Activated CD8-positive, alpha-beta memory T cell treated with anti-CD3 and anti-CD28 coated beads, Interleukin-2, amount 10 ng/mL, durations not matched to agents 7 days and 5 days (primary cell): Measurements from ENCODE around the gene SLC22A3. TPM values are rescaled to one million over a fixed set of nuclear protein-coding genes. Genes with fewer than 3 reads are reported as not detected.
"Not testable (repeated sequence)": the region's sequence is repeated elsewhere in the genome, so short reads cannot be mapped to it uniquely, and the experiment has no call there.

Experiments
- ATAC-seq: fragments of 150-1000 bp; cut with Tn5 transposase; one replicate; pipeline ENCODE4 v1.10.0; 2021; ENCODE audit warnings: moderate library complexity
- CTCF ChIA-PET: fragments of 350-600 bp; sonication (Branson Sonifier 250); formaldehyde crosslinking; loops from one replicate; lab custom pipeline; 2021; ENCODE audit warnings: antibody characterized with exemption; lab: Charles Lee
- DNase-seq: peaks from one replicate; pipeline ENCODE4 v3.0.0-alpha.2; 2020
- H3K27ac Mint-ChIP-seq: one replicate; pipeline ENCODE4 v1.8.0; 2021; ENCODE audit warnings: mild to moderate bottlenecking, mixed read lengths
- H3K27me3 Mint-ChIP-seq: one replicate; pipeline ENCODE4 v1.8.0; 2021; ENCODE audit warnings: mixed read lengths
- H3K36me3 Mint-ChIP-seq: one replicate; pipeline ENCODE4 v1.8.0; 2021; ENCODE audit warnings: mild to moderate bottlenecking, mixed read lengths
- H3K4me1 Mint-ChIP-seq: one replicate; pipeline ENCODE4 v1.8.0; 2021; ENCODE audit warnings: mixed read lengths
- H3K4me3 Mint-ChIP-seq: one replicate; pipeline ENCODE4 v1.8.0; 2021; ENCODE audit warnings: mild to moderate bottlenecking, moderate library complexity, mixed read lengths
- H3K9me3 Mint-ChIP-seq: one replicate; pipeline ENCODE4 v1.8.0; 2022; ENCODE audit warnings: low read depth, mixed read lengths
- total RNA-seq, 2 experiments: library from RNA; stranded (reverse); gene quantifications; one replicate each; pipeline ENCODE4 v1.2.3, GENCODE V29; 2021

SLC22A3 gene
- total RNA-seq, 2 experiments from 2014 or later = not detected

DNA sequence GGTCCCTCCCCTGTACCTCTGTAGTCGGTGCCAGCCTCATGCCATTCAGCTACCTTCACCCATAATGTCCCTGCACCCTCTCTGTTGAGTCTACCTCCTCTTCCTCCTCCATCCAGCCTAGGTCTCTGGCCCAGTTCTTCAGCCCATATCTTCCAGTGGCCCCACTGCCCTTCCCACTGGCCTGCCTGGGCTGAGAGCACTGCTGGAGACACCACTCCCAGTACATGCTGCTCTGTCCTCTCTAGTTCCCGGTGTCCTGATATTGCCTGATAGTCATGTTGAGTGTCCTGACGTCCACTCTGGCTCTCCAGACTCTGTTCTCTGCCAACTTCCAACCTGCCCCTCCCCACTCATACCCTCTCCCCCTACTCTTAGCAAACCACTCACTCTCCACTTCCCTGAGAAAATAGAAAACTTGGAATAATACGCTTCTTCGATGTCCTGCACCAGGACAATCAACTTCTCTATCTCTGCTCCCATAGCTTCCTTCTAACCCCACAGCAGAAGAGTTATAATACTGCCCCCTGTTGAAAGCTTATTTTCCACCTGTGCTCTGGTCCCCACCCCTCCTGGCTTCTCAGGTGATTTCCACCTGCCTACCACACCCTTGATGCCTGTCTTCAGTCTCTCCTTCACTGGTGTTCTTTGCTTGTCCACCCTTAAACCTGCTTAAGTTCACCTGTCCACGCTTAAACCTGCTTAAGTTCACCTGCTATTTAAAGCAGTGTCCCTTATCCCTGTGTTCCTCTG lies 19.8 kb downstream of the SLC22A3 start:
- ATAC-seq (no peak), DNase-seq (no peak)
- H3K27ac Mint-ChIP-seq = no peak overlapping the region
- H3K9me3 Mint-ChIP-seq = peaks cover 4% of the 10 kb centered on the region
- H3K4me3 Mint-ChIP-seq = no peak overlapping the region
- H3K27me3 Mint-ChIP-seq = peaks cover 2% of the 10 kb centered on the region
- CTCF ChIA-PET = no interaction called here
- no peaks in the 10 kb centered on the region for H3K4me1 Mint-ChIP-seq
- H3K36me3 Mint-ChIP-seq = no peaks in the 10 kb centered on the region

GRCh38 chr6:160368670-160369069 lies 20.5 kb downstream of the SLC22A3 start:
- H3K36me3 Mint-ChIP-seq = no peaks in the 10 kb centered on the region
- no peaks in the 10 kb centered on the region for H3K4me1 Mint-ChIP-seq
- DNase-seq (no peak), ATAC-seq (no peak)
- no peak overlapping the region for H3K4me3 Mint-ChIP-seq
- H3K27ac Mint-ChIP-seq = no peak overlapping the region
- H3K9me3 Mint-ChIP-seq = peaks cover 4% of the 10 kb centered on the region
- H3K27me3 Mint-ChIP-seq = peaks cover 3% of the 10 kb centered on the region
- CTCF ChIA-PET = no interaction called here

DNA sequence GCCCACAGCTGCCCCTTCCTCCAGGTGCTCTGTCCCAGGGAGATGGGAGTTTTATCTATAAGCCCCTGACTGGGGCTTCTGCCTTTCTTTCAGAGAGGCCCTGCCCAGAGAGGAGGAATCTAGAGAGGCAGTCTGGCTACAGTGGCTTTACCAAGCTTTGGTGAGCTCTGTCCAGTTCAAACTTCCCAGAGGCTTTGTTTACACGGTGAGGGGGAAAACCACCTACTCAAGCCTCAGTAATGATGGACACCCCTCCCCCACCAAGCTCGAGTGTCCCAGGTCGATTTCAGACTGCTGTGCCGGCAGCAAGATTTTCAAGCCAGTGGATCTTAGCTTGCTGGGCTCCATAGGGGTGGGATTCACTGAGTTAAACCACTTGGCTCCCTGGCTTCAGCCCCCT lies 25.4 kb downstream of the SLC22A3 start:
- H3K36me3 Mint-ChIP-seq, H3K27me3 Mint-ChIP-seq, H3K27ac Mint-ChIP-seq, H3K4me3 Mint-ChIP-seq, H3K4me1 Mint-ChIP-seq, CTCF ChIA-PET, DNase-seq, H3K9me3 Mint-ChIP-seq, ATAC-seq: not testable (repeated sequence)

DNA sequence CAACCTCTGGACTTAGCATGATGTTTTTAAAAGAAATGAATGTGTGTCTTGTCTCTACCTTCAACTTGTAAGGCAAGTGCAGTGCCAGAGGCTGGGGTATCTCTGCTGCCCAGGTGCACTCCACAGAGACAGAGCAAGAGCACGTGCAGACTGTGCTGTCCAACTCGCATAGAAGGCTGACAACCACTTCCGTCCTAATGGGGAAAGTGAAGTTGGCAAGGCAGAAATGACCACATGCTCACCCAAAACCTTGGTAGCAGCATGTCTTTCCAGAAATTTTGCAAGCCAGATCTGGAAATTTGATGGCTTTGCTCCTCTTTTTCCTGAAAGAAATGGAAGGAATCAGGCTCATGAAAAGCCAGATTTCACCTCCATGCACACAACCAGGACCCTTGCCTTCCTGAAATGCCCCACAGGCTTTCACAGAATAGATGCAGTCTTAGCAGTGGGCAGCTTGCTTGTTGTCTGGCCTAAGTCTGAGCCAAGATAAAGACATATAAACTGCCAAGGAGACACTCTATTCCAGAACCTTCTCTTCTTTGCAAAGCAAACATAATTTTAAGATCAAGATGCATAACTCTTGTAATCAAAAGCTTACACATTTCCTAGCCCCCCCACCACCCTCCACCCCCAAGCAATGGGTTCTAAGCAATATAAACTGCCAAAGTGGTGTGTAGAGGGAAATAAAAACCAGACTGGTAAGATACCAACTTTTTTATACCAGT lies 26.8 kb downstream of the SLC22A3 start:
- ATAC-seq = no peak
- Mint-ChIP-seq H3K9me3 (peaks cover 4% of the 10 kb centered on the region), H3K27me3 (peaks cover 15% of the 10 kb centered on the region), H3K4me1 (no peaks in the 10 kb centered on the region), H3K27ac (no peak overlapping the region), H3K4me3 (no peak overlapping the region), H3K36me3 (no peaks in the 10 kb centered on the region)
- CTCF ChIA-PET = no interaction called here
- no peak for DNase-seq

DNA sequence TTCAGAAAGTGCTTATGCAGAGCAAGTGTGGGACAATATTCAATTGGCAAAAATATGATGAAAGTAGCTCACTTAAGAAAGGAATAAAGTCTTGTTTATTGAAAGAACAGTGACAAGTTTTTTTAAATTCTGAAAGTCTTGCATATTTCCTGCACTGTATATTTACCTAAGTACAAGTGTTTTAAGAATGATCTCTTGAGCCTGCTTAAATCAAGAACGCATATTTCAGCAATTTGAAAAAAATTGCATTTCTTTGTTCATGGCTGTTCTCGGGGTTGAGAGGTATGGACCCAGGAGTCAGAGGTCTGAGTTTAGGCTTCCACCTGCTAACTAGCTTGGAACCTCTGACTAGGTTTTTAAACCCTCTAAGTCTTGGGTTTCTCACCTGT lies 27.4 kb downstream of the SLC22A3 start:
- CTCF ChIA-PET = no interaction called here
- Mint-ChIP-seq H3K4me1 (no peaks in the 10 kb centered on the region), H3K27me3 (peaks cover 15% of the 10 kb centered on the region), H3K9me3 (peaks cover 2% of the 10 kb centered on the region), H3K27ac (no peak overlapping the region), H3K36me3 (no peaks in the 10 kb centered on the region), H3K4me3 (no peak overlapping the region)
- no peak for ATAC-seq
- no peak for DNase-seq

DNA sequence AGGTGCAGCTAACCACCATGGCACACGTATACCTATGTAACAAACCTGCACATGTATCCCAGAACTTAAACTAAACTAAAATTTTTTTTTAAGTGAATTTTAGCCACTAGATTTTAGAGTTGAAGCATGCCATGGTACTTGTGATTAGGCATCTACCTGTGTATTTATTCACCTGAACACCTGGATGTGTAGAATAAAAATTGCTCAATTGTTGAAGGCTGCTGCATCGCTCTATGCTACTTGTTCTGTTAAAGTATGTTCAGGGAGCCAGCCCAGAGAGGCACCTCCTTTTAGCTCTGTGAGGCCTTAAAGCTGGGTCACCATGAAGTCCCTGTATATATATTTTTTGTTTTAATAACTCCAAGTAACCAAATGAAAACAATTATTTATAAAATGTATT lies 28.3 kb downstream of the SLC22A3 start:
- no peak for DNase-seq
- Mint-ChIP-seq H3K9me3 (no peaks in the 10 kb centered on the region), H3K36me3 (no peaks in the 10 kb centered on the region), H3K27me3 (peaks cover 15% of the 10 kb centered on the region), H3K27ac (no peak overlapping the region), H3K4me1 (no peaks in the 10 kb centered on the region), H3K4me3 (no peak overlapping the region)
- no peak for ATAC-seq
- CTCF ChIA-PET = no interaction called here

GRCh38 chr6:160378218-160378617 lies 30.0 kb downstream of the SLC22A3 start:
- no peak overlapping the region for H3K4me3 Mint-ChIP-seq
- H3K9me3 Mint-ChIP-seq = no peaks in the 10 kb centered on the region
- H3K36me3 Mint-ChIP-seq = no peaks in the 10 kb centered on the region
- CTCF ChIA-PET = no interaction called here
- H3K27ac Mint-ChIP-seq = no peak overlapping the region
- peaks cover 12% of the 10 kb centered on the region for H3K27me3 Mint-ChIP-seq
- no peaks in the 10 kb centered on the region for H3K4me1 Mint-ChIP-seq
- DNase-seq (no peak), ATAC-seq (no peak)

- Mint-ChIP-seq H3K36me3 (no peaks in the 10 kb centered on the region), H3K9me3 (no peaks in the 10 kb centered on the region), H3K4me1 (no peaks in the 10 kb centered on the region), H3K27ac (no peak overlapping the region), H3K27me3 (peaks cover 12% of the 10 kb centered on the region), H3K4me3 (no peak overlapping the region)
- CTCF ChIA-PET = no interaction called here
- DNase-seq (no peak), ATAC-seq (no peak)
Measured at GRCh38 chr6:160378882-160379281, 30.7 kb downstream of the SLC22A3 start.

- no peaks in the 10 kb centered on the region for H3K9me3 Mint-ChIP-seq
- H3K27ac Mint-ChIP-seq = no peak overlapping the region
- ATAC-seq (no peak), DNase-seq (no peak)
- no peaks in the 10 kb centered on the region for H3K36me3 Mint-ChIP-seq
- H3K27me3 Mint-ChIP-seq = peaks cover 12% of the 10 kb centered on the region
- CTCF ChIA-PET = no interaction called here
- no peaks in the 10 kb centered on the region for H3K4me1 Mint-ChIP-seq
- no peak overlapping the region for H3K4me3 Mint-ChIP-seq
Measured at GRCh38 chr6:160379466-160379865, 31.3 kb downstream of the SLC22A3 start.

- DNase-seq = no peak
- no peaks in the 10 kb centered on the region for H3K9me3 Mint-ChIP-seq
- no peak overlapping the region for H3K27ac Mint-ChIP-seq
- CTCF ChIA-PET = no interaction called here
- H3K4me3 Mint-ChIP-seq = no peak overlapping the region
- H3K4me1 Mint-ChIP-seq = no peaks in the 10 kb centered on the region
- H3K27me3 Mint-ChIP-seq = peaks cover 22% of the 10 kb centered on the region
- no peaks in the 10 kb centered on the region for H3K36me3 Mint-ChIP-seq
- no peak for ATAC-seq
Measured at GRCh38 chr6:160382946-160383345, 34.8 kb downstream of the SLC22A3 start.

- CTCF ChIA-PET = no interaction called here
- Mint-ChIP-seq H3K4me3 (no peak overlapping the region), H3K9me3 (no peaks in the 10 kb centered on the region), H3K4me1 (no peaks in the 10 kb centered on the region), H3K27ac (no peak overlapping the region), H3K36me3 (no peaks in the 10 kb centered on the region), H3K27me3 (peaks cover 10% of the 10 kb centered on the region)
- ATAC-seq = no peak
- DNase-seq = no peak
Measured at GRCh38 chr6:160386869-160387530, 38.8 kb downstream of the SLC22A3 start.

DNA sequence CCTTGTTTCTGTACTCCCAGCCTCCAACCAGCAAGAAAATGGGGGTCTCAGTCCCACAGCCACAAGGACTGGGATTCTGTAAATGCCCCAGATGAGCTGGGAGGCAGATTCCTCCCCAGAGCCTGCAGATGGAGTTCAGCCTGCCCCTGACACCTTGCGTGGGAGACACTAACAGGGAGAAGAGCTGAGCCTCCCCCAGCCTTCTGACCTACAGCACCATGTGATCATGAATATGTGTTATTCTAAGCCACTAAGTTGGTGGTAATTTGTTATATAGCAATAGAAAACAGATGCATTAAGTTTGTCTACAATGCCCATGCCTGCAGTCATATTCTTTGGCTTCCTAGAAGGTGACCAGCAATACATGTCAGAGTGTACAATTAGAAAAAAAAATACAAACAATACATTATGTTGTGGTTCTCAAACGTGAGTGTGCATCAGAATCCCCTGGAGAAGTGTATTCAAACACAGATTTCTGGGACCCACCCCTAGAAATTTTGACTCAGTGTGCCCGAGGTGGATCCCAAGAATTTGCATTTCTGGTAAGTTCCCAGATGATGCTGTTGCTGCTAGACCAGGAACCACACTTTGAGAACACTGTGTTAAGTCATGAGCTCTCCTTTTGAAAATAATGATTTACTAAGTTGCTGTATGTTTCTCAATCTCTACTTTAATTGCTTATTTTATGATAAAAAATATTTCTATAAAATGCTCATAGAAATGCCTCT lies 39.9 kb downstream of the SLC22A3 start:
- no peaks in the 10 kb centered on the region for H3K9me3 Mint-ChIP-seq
- peaks cover 14% of the 10 kb centered on the region for H3K27me3 Mint-ChIP-seq
- CTCF ChIA-PET = interaction anchor here (0.7 kb wide), 1 partner anchor 93 kb away, joined by 3 read pairs; no protein-coding TSS in a partner anchor
- no peak for DNase-seq
- H3K4me3 Mint-ChIP-seq = no peak overlapping the region
- H3K36me3 Mint-ChIP-seq = no peaks in the 10 kb centered on the region
- no peak for ATAC-seq
- no peaks in the 10 kb centered on the region for H3K4me1 Mint-ChIP-seq
- H3K27ac Mint-ChIP-seq = no peak overlapping the region

GRCh38 chr6:160388922-160389321 lies 40.7 kb downstream of the SLC22A3 start:
- ATAC-seq (no peak), DNase-seq (no peak)
- Mint-ChIP-seq H3K27me3 (peaks cover 20% of the 10 kb centered on the region), H3K27ac (no peak overlapping the region), H3K4me3 (no peak overlapping the region), H3K9me3 (no peaks in the 10 kb centered on the region), H3K4me1 (no peaks in the 10 kb centered on the region), H3K36me3 (no peaks in the 10 kb centered on the region)
- CTCF ChIA-PET = no interaction called here
